Measurements from ENCODE around the gene SPRED3.

DNA sequence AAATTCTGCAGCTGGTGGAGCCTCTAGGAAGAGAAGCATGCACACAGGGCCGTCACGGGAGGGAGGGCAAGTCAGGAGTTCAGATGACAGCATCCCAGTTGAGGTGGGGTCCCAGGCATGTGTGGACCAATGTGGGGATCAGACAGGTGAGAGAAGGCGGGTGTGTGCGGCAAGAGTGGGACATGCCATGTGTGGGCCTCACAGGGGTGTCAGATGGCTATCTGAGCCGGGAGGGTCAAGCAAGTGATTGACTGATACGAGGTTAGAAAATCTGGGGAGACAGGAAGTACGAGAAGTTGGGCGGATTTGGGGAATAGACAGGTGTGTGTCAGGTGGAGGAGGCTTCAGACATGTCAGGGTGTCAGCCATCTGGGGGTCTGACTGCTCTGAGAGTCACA, 28.6 kb downstream of the SPRED3 start:
- no peak for TF ChIP-seq CTCF (IDR thresholded peaks at IDR 0.05)
- no peak for TF ChIP-seq POLR2A (IDR thresholded peaks at IDR 0.05)

Measured in thyroid gland (tissue), 4 donors.